Endothelial cell of umbilical vein (primary cell): ENCODE data around the gene UNC5C. TPM values are rescaled to one million over a fixed set of nuclear protein-coding genes. Genes with fewer than 3 reads are reported as not detected.

Source experiments
- BruUV-seq: library from RNA; stranded (reverse); fragments of 400-500 nt; replicated peaks from 2 replicates; lab custom pipeline; 2021; lab: Mats Ljungman, UMichigan
- CTCF ChIA-PET: fragments of 300-600, 350-600 bp; sonication (Branson Sonifier 250); formaldehyde crosslinking; loops from one replicate; lab custom pipeline; 2021; ENCODE audit warnings: antibody characterized with exemption, inconsistent platforms; lab: Charles Lee
- POLR2A ChIA-PET: fragments of 300-600, 350-600 bp; sonication (Branson Sonifier 250); formaldehyde crosslinking; loops from one replicate; lab custom pipeline; 2021; ENCODE audit warnings: antibody characterized with exemption, inconsistent platforms; lab: Charles Lee
- DNase-seq: peaks from one replicate; pipeline ENCODE4 v3.0.0-alpha.2; 2011; ENCODE audit warnings: low read depth, low spot score
- FAIRE-seq: peaks from 2 replicates; lab custom pipeline; 2011; peaks lifted over from hg19 to GRCh38; lab: Jason Lieb, UNC
- H2AFZ ChIP-seq: 2 replicates; pipeline ENCODE4 v1.6.0; 2012; ENCODE audit warnings: low read depth, low read length, control low read depth, inconsistent platforms
- H3K27ac ChIP-seq: 2 replicates; pipeline ENCODE4 v1.5.1; 2011; ENCODE audit warnings: low read depth, mild to moderate bottlenecking, control low read depth, low read length, moderate library complexity; ENCODE audit not compliant: insufficient read depth
- H3K27me3 ChIP-seq, 2 experiments: 2 replicates each; pipeline versions ENCODE4 v1.6.0 to v1.6.1; 2011; ENCODE audit warnings: low read length in 2 of 2, mixed read lengths in 1 of 2; ENCODE audit not compliant: control insufficient read depth in 2 of 2, insufficient read depth in 2 of 2
- H3K36me3 ChIP-seq, 2 experiments: 2 replicates in 1 of 2; 3 replicates in 1 of 2; pipeline ENCODE4 v1.5.1; 2011; ENCODE audit warnings: low read length in 2 of 2, mild to moderate bottlenecking in 1 of 2, moderate library complexity in 1 of 2; ENCODE audit not compliant: control insufficient read depth in 2 of 2, insufficient read depth in 2 of 2; ENCODE audit errors: extremely low read depth in 1 of 2
- H3K4me1 ChIP-seq: 3 replicates; pipeline ENCODE4 v1.5.1; 2011; ENCODE audit warnings: mild to moderate bottlenecking, low read length; ENCODE audit not compliant: control insufficient read depth, insufficient read depth; ENCODE audit errors: extremely low read depth
- H3K4me2 ChIP-seq: 2 replicates; pipeline ENCODE4 v1.6.1; 2011; ENCODE audit warnings: low read length, control low read depth, mixed read lengths; ENCODE audit not compliant: insufficient read depth
- H3K4me3 ChIP-seq, 3 experiments: fragments of 200-600 bp in 1 of 3; sonication (generic), shearing (Covaris generic) in 1 of 3; replicated peaks in 1 of 3; 2 replicates each; pipeline ENCODE4 v1.5.1; 2011 to 2016; ENCODE audit warnings: control low read depth in 3 of 3, low read length in 3 of 3, mild to moderate bottlenecking in 2 of 3, inconsistent platforms in 1 of 3, low read depth in 1 of 3, moderate library complexity in 1 of 3; ENCODE audit not compliant: insufficient read depth in 1 of 3
- H3K79me2 ChIP-seq: 2 replicates; pipeline ENCODE4 v1.6.0; 2012; ENCODE audit warnings: low read length, inconsistent platforms; ENCODE audit not compliant: control insufficient read depth, insufficient read depth
- H3K9ac ChIP-seq: replicated peaks from 2 replicates; pipeline ENCODE3; 2011; ENCODE audit warnings: low read length, control low read depth; ENCODE audit not compliant: insufficient read depth; ENCODE audit errors: extremely low read depth
- H3K9me1 ChIP-seq: replicated peaks from 3 replicates; pipeline ENCODE4 v1.6.0; 2011; ENCODE audit warnings: mild to moderate bottlenecking, low read length; ENCODE audit not compliant: control insufficient read depth, insufficient read depth; ENCODE audit errors: extremely low read depth
- H3K9me3 ChIP-seq: replicated peaks from 2 replicates; pipeline ENCODE4 v1.5.1; 2012; ENCODE audit warnings: low read length, inconsistent platforms; ENCODE audit not compliant: control insufficient read depth, insufficient read depth
- H4K20me1 ChIP-seq: replicated peaks from 2 replicates; pipeline ENCODE3; 2011; ENCODE audit warnings: mild to moderate bottlenecking, low read length; ENCODE audit not compliant: control insufficient read depth, insufficient read depth; ENCODE audit errors: extremely low read depth
- CTCF ChIP-seq, 2 donors: IDR thresholded peaks; 1 replicate in 1 of 2; 2 replicates in 1 of 2; pipeline ENCODE4 v1.5.1; 2011; ENCODE audit warnings: low read length in 2 of 2, mild to moderate bottlenecking in 2 of 2, moderate library complexity in 2 of 2, control low read depth in 1 of 2, inconsistent platforms in 1 of 2, low read depth in 1 of 2; ENCODE audit not compliant: insufficient read depth in 1 of 2; ENCODE audit errors: extremely low read depth in 1 of 2
- EZH2 ChIP-seq: IDR thresholded peaks from 2 replicates; pipeline ENCODE4 v1.6.1; 2012; ENCODE audit warnings: borderline replicate concordance, low read depth, mild to moderate bottlenecking, moderate library complexity, low read length, inconsistent platforms; ENCODE audit not compliant: severe bottlenecking
- FOS ChIP-seq: IDR thresholded peaks from 2 replicates; pipeline ENCODE4 v1.6.1; 2011; ENCODE audit warnings: mild to moderate bottlenecking, low read length, moderate library complexity, borderline replicate concordance; ENCODE audit not compliant: insufficient read depth
- GATA2 ChIP-seq: IDR thresholded peaks from 2 replicates; pipeline ENCODE4 v1.7.0; 2011; ENCODE audit warnings: low read depth, mild to moderate bottlenecking, moderate library complexity, mixed read lengths, low read length; ENCODE audit not compliant: insufficient read length, insufficient read depth
- JUN ChIP-seq: IDR thresholded peaks from 2 replicates; pipeline ENCODE4 v1.6.1; 2011; ENCODE audit warnings: borderline replicate concordance, low read depth; ENCODE audit not compliant: insufficient read length, insufficient read depth
- POLR2A ChIP-seq: IDR thresholded peaks from 2 replicates; pipeline ENCODE4 v1.6.1; 2012; ENCODE audit warnings: low read depth, mild to moderate bottlenecking, control low read depth, low read length
- POLR2AphosphoS5 ChIP-seq: IDR thresholded peaks from 2 replicates; pipeline ENCODE4 v1.6.1; 2012; ENCODE audit warnings: low read depth, mild to moderate bottlenecking, control low read depth, low read length, moderate library complexity; ENCODE audit not compliant: insufficient read depth
- dilution Hi-C: fragments of 300-500 bp; cut with MboI; formaldehyde crosslinking; loops from one replicate; pipeline ENCODE4 v1.15.0; 2019; ENCODE audit warnings: low sequenced_read_pairs; ENCODE audit not compliant: extremely low pct_ligation_motif_present
- intact Hi-C: fragments of 100-400 bp; cut with micrococcal nuclease; formaldehyde crosslinking; loops from one replicate; pipeline ENCODE4 v1.10.0; 2022
- polyA plus RNA-seq, 4 experiments: library from polyadenylated mRNA; depleted of rRNA in 3 of 4; stranded (reverse) in 3 of 4; unstranded in 1 of 4; fragments of >200 nt; gene quantifications; 2 replicates each; pipeline versions ENCODE4 v1.2.1 to v1.2.3, GENCODE V29; 2011 to 2012; ENCODE audit warnings: missing spikeins in 1 of 4
- total RNA-seq: library from RNA; stranded (reverse); gene quantifications from 2 replicates; pipeline ENCODE4 v1.2.3, GENCODE V29; 2021
- TF ChIP-seq, protein P1 (sequence below): IDR thresholded peaks from 2 replicates; pipeline ENCODE4 v1.6.1; 2011; ENCODE audit not compliant: insufficient read depth, insufficient read length

The UNC5C gene
- total and polyA plus RNA-seq, 2 donors (not counting 3 experiments of a cell fraction or from before 2014, with no cell fraction given), result 0.44 to 0.53 TPM

GRCh38 chr4:95268819-95269565 is 279.8 kb downstream of the UNC5C start:
- dilution Hi-C loops, result no loop called here
- H3K4me1 ChIP-seq, result peaks cover 25% of the 10 kb centered on the region
- ChIA-PET CTCF (interaction anchor here (1.2 kb wide), 1 partner anchor 20 kb away, joined by 4 read pairs; no protein-coding TSS in a partner anchor), POLR2A (no interaction called here)
- no peaks in the 10 kb centered on the region for H4K20me1 ChIP-seq
- no peaks in the 10 kb centered on the region for H3K79me2 ChIP-seq
- no peaks in the 10 kb centered on the region for H3K9me3 ChIP-seq
- H2AFZ ChIP-seq, result peak overlapping the region; percentile 31
- H3K4me2 ChIP-seq, result peak overlapping the region; percentile 44
- H3K27ac ChIP-seq, result peak overlapping the region; percentile 45
- no peaks in the 10 kb centered on the region for H3K36me3 ChIP-seq
- H3K9ac ChIP-seq, result no peak overlapping the region
- no TSS peak for BruUV-seq
- no peak overlapping the region for H3K4me3 ChIP-seq
- TF ChIP-seq JUN (no peak), CTCF (IDR thresholded peaks at IDR 0.05; ENCODE audit: extremely low read depth in 1 of 2, insufficient read depth in 1 of 2, low read depth in 1 of 2, low read length in 2 of 2) (no peak), POLR2AphosphoS5 (no peak), FOS (no peak), EZH2 (no peak), GATA2 (no peak), POLR2A (no peak)
- TF ChIP-seq, protein P1, sequence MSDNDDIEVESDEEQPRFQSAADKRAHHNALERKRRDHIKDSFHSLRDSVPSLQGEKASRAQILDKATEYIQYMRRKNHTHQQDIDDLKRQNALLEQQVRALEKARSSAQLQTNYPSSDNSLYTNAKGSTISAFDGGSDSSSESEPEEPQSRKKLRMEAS, result no peak
- DNase-seq, result peak; percentile 58
- peak; percentile 88 for FAIRE-seq
- no peaks in the 10 kb centered on the region for H3K9me1 ChIP-seq
- intact Hi-C loops, result loop anchor here (5.0 kb wide), 1 partner anchor 93 kb away; no protein-coding TSS in a partner anchor
- H3K27me3 ChIP-seq, result no peaks in the 10 kb centered on the region
